ENCODE measurements around the gene KATNAL2. TPM values are rescaled to one million over a fixed set of nuclear protein-coding genes. Genes with fewer than 3 reads are reported as not detected.
"Not testable (repeated sequence)": the region's sequence is repeated elsewhere in the genome, so short reads cannot be mapped to it uniquely, and the experiment has no call there.

The KATNAL2 gene
- total RNA-seq, 4 donors from 2014 or later = 2.9 to 7.8 (median 5.9) TPM

DNA sequence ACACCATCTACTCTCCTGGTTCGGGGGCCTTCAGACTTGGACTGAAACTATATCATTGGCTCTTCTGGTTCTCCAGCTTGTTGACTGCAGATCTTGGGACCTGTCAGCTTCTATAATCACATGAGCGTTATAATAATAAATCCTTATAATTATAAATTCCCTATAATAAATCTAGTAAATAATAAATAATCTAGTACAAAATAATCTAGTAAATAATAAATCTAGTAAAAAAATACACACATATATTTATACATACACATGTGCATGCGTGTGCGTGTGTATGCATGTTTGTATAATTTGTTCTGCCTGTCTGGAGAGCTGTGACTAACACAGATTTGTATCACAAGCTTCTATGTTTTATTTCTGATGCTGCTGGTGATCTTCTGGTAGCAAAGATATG, 40.8 kb downstream of the KATNAL2 start:
- TF ChIP-seq, protein P1, sequence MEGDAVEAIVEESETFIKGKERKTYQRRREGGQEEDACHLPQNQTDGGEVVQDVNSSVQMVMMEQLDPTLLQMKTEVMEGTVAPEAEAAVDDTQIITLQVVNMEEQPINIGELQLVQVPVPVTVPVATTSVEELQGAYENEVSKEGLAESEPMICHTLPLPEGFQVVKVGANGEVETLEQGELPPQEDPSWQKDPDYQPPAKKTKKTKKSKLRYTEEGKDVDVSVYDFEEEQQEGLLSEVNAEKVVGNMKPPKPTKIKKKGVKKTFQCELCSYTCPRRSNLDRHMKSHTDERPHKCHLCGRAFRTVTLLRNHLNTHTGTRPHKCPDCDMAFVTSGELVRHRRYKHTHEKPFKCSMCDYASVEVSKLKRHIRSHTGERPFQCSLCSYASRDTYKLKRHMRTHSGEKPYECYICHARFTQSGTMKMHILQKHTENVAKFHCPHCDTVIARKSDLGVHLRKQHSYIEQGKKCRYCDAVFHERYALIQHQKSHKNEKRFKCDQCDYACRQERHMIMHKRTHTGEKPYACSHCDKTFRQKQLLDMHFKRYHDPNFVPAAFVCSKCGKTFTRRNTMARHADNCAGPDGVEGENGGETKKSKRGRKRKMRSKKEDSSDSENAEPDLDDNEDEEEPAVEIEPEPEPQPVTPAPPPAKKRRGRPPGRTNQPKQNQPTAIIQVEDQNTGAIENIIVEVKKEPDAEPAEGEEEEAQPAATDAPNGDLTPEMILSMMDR (IDR thresholded peaks at IDR 0.05) = no peak
- no peak for DNase-seq (ENCODE audit: low spot score)
- ATAC-seq (ENCODE audit: low FRiP score) = no peak

GRCh38 chr18:46963656-46964578, 46.5 kb downstream of the KATNAL2 start:
- ATAC-seq (ENCODE audit: low FRiP score) = peak; percentile 21
- DNase-seq (ENCODE audit: low spot score) = not testable (repeated sequence)

DNA sequence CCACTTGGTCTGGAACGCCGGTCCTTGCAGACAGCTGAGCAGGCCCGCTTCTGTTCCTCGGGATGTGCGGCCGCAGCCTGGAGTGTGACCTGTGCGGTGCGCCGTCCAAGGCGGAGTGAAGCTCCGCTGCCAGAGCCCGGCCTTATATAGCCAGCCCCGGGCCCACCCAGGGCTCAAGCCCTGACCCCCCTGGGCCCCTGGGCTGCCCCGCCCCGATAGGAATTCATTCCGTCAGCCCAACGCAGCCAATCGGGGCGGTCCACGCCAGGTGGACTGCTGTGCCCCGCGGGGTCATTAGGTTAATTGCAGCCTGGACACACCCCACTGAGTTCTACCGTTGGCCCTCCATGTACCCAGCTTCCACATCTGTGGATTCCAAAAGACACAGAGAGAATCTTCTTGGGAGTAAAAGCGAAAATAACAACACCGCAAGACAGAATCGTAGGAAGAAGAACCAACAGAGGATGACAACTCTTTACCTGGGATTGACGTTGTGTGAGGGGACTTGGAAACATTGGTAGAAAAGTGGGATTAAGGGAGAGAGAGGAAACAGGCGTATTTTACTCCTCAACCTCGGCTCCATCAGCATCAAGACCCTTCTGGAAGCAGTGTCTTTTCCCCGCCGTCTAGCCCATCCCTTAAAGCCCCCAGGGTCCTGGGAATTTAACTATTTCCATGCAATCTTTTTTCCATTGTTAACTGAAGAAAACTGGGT, 47.3 kb downstream of the KATNAL2 start:
- DNase-seq (ENCODE audit: low spot score) = not testable (repeated sequence)
- ATAC-seq (ENCODE audit: low FRiP score) = peak; percentile 46

DNA sequence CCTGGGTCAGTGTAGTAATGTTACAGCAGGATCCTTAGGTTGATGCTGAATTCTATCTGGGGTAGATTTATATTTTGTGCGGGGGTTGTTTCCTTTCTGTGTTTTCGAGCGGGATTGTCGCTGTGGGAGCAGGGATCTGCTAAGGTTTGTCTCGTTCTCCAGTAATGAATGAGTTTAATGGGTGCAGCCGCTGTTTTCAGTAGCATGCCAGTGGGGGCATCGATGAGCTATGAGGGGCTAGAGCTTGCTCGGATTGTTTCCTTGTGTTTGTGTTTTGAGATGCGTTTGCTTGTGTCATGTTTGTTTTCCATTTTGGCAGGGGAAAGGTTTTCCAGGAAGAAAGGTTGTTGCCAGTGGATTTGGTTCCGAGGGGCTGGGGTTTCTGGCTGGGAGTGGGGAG, 48.9 kb downstream of the KATNAL2 start:
- not testable (repeated sequence) for ATAC-seq (ENCODE audit: low FRiP score); DNase-seq (ENCODE audit: low spot score)

- not testable (repeated sequence) for ATAC-seq (ENCODE audit: low FRiP score); DNase-seq (ENCODE audit: low spot score)
Observed at GRCh38 chr18:46969551-46969950, 52.1 kb downstream of the KATNAL2 start.

GRCh38 chr18:47019870-47020269, 102.5 kb downstream of the KATNAL2 start:
- not testable (repeated sequence) for DNase-seq (ENCODE audit: low spot score); ATAC-seq (ENCODE audit: low FRiP score)

DNA sequence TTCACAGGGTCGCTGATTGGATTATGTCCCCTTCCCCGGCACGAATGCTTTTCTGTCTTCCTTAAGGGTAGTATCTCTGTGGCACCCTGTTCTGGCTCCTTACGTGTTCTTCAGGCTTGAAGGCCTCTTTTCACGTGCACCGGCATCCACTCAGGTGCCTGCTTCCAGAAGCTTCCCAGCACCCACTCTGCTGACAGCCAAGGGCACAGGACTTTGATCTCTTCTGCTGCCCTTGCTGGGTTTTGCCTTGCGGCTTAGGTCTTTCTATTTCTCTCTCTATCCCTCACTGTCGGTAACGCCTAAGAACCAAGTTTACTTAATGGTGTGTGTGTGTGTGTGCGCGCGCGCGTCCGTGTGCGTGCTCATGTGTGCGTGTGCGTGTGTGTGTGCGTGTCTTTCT, 103.4 kb downstream of the KATNAL2 start:
- ATAC-seq (ENCODE audit: low FRiP score) = peak; percentile 9
- DNase-seq (ENCODE audit: low spot score) = not testable (repeated sequence)

GRCh38 chr18:47022821-47023220, 105.4 kb downstream of the KATNAL2 start:
- DNase-seq (ENCODE audit: low spot score); ATAC-seq (ENCODE audit: low FRiP score): not testable (repeated sequence)

DNA sequence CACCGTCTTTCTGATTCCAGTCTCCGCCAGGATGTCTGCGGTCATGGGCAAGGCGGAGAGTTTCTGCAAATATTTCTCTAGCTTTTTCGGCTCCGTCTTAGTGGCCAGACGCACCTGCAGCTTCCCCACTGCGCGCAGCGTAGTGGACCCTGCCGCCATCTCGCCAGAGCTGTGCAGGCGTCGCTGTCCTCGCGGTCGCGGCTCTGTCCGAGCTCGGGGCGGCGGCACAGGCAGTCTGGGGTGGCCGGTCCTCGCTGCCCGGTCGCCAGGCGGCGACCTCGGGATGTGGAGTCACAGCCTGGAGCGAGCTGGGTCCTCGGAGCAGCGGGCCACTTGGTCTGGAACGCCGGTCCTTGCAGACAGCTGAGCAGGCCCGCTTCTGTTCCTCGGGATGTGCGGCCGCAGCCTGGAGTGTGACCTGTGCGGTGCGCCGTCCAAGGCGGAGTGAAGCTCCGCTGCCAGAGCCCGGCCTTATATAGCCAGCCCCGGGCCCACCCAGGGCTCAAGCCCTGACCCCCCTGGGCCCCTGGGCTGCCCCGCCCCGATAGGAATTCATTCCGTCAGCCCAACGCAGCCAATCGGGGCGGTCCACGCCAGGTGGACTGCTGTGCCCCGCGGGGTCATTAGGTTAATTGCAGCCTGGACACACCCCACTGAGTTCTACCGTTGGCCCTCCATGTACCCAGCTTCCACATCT, 106.5 kb downstream of the KATNAL2 start:
- DNase-seq (ENCODE audit: low spot score) = not testable (repeated sequence)
- ATAC-seq (ENCODE audit: low FRiP score) = peak; percentile 25

DNA sequence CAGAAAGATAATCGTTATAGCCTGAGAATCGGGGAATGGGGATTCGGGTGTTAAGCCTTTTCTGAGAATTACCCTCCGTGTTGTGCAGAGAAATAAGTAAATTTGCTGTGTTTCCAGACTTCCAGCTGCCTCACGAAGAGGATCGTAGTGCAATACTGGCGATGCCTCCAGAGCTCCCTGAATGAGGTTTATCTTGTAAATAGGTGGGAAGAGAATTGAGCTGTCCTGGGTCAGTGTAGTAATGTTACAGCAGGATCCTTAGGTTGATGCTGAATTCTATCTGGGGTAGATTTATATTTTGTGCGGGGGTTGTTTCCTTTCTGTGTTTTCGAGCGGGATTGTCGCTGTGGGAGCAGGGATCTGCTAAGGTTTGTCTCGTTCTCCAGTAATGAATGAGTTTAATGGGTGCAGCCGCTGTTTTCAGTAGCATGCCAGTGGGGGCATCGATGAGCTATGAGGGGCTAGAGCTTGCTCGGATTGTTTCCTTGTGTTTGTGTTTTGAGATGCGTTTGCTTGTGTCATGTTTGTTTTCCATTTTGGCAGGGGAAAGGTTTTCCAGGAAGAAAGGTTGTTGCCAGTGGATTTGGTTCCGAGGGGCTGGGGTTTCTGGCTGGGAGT, 108.3 kb downstream of the KATNAL2 start:
- DNase-seq (ENCODE audit: low spot score); ATAC-seq (ENCODE audit: low FRiP score): not testable (repeated sequence)

DNA sequence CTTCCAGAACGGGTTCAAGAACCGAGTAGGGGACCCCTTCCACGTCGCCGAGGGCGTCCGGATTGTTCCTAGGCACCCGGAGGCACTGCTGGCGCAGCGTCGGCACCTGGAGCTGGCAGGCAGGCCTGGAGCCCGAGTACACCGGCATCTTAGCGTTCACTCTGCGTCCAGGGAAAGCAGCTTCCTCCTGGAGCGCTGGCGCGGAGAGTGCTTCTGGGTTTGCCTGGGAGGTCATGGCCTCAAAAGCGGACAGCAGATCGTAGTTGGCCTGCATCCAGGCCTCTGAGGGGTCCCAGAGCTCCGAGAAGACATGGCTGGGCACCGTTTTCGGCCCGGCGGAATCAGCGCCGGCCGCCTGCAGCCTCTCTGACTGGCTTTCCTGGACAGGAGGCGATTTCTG, 111.3 kb downstream of the KATNAL2 start:
- ATAC-seq (ENCODE audit: low FRiP score); DNase-seq (ENCODE audit: low spot score): not testable (repeated sequence)

- DNase-seq (ENCODE audit: low spot score) = not testable (repeated sequence)
- peak; percentile 15 for ATAC-seq (ENCODE audit: low FRiP score)
Observed at GRCh38 chr18:47029684-47030353, 112.4 kb downstream of the KATNAL2 start.

- not testable (repeated sequence) for ATAC-seq (ENCODE audit: low FRiP score); DNase-seq (ENCODE audit: low spot score)
Observed at GRCh38 chr18:47030887-47031286, 113.5 kb downstream of the KATNAL2 start.
